Body of pancreas (tissue), 4 donors: Measurements from ENCODE around the gene TFRC.

ENCODE experiments used
- CTCF ChIP-seq, 7 experiments: fragments of 450-650 bp in 4 of 7; fragments of 200-600 bp in 3 of 7; sonication (generic) in 3 of 7; IDR thresholded peaks; one replicate each; pipeline ENCODE4 v1.5.1; 2016 to 2019; ENCODE audit warnings: antibody characterized with exemption in 7 of 7
- POLR2A ChIP-seq, 3 donors: fragments of 450-650 bp; IDR thresholded peaks; one replicate each; pipeline ENCODE4 v1.6.1; 2016; ENCODE audit warnings: antibody characterized with exemption in 3 of 3, mild to moderate bottlenecking in 2 of 3

- TF ChIP-seq POLR2A (IDR thresholded peaks at IDR 0.05) (no peak), CTCF (IDR thresholded peaks at IDR 0.05) (no peak)
Observed at GRCh38 chr3:196049653-196050052, 32.2 kb downstream of the TFRC start.
